GM19193 (cell line): Measurements from ENCODE around the gene DSCAML1.

Experiments used
- POLR2A ChIP-seq: IDR thresholded peaks from 4 replicates; pipeline ENCODE4 v1.6.1; 2011; ENCODE audit not compliant: insufficient read depth, insufficient read length; ENCODE audit errors: extremely low read depth

DSCAML1 gene

DNA sequence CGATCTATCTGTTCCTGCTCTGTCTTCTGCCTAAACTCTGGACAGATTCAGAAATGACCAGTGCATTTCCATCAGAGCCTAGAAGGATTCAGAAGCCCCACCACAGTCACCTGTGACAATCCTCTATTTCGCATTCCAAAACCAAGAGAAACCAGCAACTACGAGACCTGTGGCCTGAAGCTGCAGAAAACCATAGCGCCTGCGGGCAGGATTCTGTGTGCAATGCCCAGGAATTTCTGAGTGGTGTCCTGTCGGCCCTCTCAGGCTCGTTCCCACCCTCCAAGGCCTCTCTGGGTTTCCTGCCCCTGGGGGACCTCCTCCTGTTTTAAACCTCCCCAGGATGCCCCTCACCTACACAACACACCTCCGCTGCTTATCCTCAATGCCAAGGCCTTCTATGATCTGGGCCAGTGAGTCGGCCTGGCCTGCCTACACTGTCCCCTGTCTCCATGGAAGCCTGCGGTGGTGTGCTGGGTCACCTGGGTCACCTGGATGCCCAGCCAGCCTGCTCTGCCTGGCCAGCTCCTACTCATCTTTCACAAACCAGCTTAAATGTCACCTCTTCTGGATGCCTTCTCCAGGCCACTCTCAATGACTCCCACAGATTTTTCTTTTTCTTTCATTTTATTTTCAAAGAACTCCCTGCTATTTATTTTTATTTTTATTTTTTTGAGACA, 271.0 kb downstream of the DSCAML1 start:
- no peak for TF ChIP-seq POLR2A

GRCh38 chr11:117524468-117525183, 272.4 kb downstream of the DSCAML1 start:
- no peak for TF ChIP-seq POLR2A

- TF ChIP-seq POLR2A, result no peak
Measured at GRCh38 chr11:117523680-117524079, 273.3 kb downstream of the DSCAML1 start.

GRCh38 chr11:117521974-117522373, 275.0 kb downstream of the DSCAML1 start:
- TF ChIP-seq POLR2A, result no peak

- TF ChIP-seq POLR2A, result no peak
Measured at GRCh38 chr11:117520966-117521365, 276.1 kb downstream of the DSCAML1 start.

- no peak for TF ChIP-seq POLR2A
Measured at GRCh38 chr11:117520201-117520600, 276.8 kb downstream of the DSCAML1 start.

DNA sequence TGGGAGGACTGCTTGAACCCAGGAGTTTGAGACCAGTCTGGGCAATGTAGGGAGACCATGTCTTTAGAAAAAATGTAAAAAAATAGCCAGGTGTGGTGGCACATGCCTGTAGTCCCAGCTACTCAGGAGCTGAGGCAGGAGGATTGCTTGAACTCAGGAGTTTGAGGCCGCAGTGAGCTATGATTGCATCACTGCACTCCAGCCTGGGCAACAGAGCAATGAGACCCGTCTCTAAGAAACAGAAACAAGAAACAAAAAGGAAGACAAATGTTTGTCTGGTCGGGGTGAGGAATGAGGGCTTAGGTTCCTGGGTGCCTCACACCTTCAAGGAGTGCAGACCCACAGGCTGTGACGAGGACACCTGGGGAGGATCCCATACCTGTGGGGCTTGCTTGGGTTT, 277.4 kb downstream of the DSCAML1 start:
- TF ChIP-seq POLR2A, result no peak

GRCh38 chr11:117519170-117519569, 277.8 kb downstream of the DSCAML1 start:
- no peak for TF ChIP-seq POLR2A

- TF ChIP-seq POLR2A, result no peak
Measured at GRCh38 chr11:117518455-117518854, 278.6 kb downstream of the DSCAML1 start.

- no peak for TF ChIP-seq POLR2A
Measured at GRCh38 chr11:117517097-117517496, 279.9 kb downstream of the DSCAML1 start.

- no peak for TF ChIP-seq POLR2A
Measured at GRCh38 chr11:117515892-117516787, 280.9 kb downstream of the DSCAML1 start.

- TF ChIP-seq POLR2A, result no peak
Measured at GRCh38 chr11:117514256-117514655, 282.8 kb downstream of the DSCAML1 start.

GRCh38 chr11:117513666-117514065, 283.4 kb downstream of the DSCAML1 start:
- no peak for TF ChIP-seq POLR2A

GRCh38 chr11:117511931-117512539, 285.0 kb downstream of the DSCAML1 start:
- TF ChIP-seq POLR2A, result no peak

DNA sequence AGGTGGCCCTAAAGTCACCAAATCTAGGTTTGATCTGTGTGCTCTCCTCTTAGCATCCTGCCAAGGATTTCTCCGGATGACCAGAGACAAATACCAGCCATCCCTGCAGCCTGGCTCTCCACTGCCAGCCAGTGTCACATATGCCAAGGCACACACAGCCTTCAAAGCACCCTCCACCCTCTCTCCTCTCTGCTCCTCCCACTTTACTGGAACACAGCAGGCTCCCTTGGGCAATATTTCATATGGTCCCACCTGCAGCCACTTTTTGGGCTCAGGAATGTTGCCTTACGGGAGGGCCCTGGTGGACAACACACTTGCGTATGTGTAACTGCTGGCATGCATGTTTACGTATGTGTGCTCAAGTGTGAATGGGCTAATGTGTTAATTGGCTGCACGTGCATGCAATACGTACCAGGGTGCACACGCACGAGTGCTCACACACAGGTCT, 285.5 kb downstream of the DSCAML1 start:
- TF ChIP-seq POLR2A, result no peak
